ENCODE results near the gene CD14.
"Not testable (repeated sequence)": the region's sequence is repeated elsewhere in the genome, so short reads cannot be mapped to it uniquely, and the experiment has no call there.

The CD14 gene

GRCh38 chr5:140603734-140604133, 29.2 kb downstream of the CD14 start:
- no peak overlapping the region for H3K4me3 ChIP-seq (ENCODE audit: low read depth, low read length)
- ChIA-PET POLR2A (no interaction called here), CTCF (no interaction called here)
- TF ChIP-seq CTCF (IDR thresholded peaks at IDR 0.05; ENCODE audit: insufficient read depth, low read length, missing control alignments) = no peak
- no peak for DNase-seq (ENCODE audit: low read depth, low spot score)

- H3K4me3 ChIP-seq (ENCODE audit: low read depth, low read length); CTCF ChIA-PET; POLR2A ChIA-PET; DNase-seq (ENCODE audit: low read depth, low spot score): not testable (repeated sequence)
These were observed 29.6 kb downstream of the CD14 start for GRCh38 chr5:140603446-140603698.

GRCh38 chr5:140602147-140602546, 30.8 kb downstream of the CD14 start:
- CTCF ChIA-PET = no interaction called here
- no peak for DNase-seq (ENCODE audit: low read depth, low spot score)
- POLR2A ChIA-PET = no interaction called here
- no peak overlapping the region for H3K4me3 ChIP-seq (ENCODE audit: low read depth, low read length)
- no peak for TF ChIP-seq CTCF (IDR thresholded peaks at IDR 0.05; ENCODE audit: insufficient read depth, low read length, missing control alignments)

- DNase-seq (ENCODE audit: low read depth, low spot score) = no peak
- CTCF ChIA-PET = no interaction called here
- POLR2A ChIA-PET = interaction anchor here (0.7 kb wide), 1 partner anchor 10 kb away, joined by 3 read pairs; no protein-coding TSS in a partner anchor
- H3K4me3 ChIP-seq (ENCODE audit: low read depth, low read length) = no peak overlapping the region
- TF ChIP-seq CTCF (IDR thresholded peaks at IDR 0.05; ENCODE audit: insufficient read depth, low read length, missing control alignments) = no peak
These were observed 32.9 kb downstream of the CD14 start for GRCh38 chr5:140600096-140600495.

- CTCF ChIA-PET = no interaction called here
- no peak for TF ChIP-seq CTCF (IDR thresholded peaks at IDR 0.05; ENCODE audit: insufficient read depth, low read length, missing control alignments)
These were observed 34.1 kb downstream of the CD14 start for GRCh38 chr5:140598836-140599235.

GRCh38 chr5:140596321-140596741, 36.6 kb downstream of the CD14 start:
- DNase-seq (ENCODE audit: low read depth, low spot score) = no peak
- ChIA-PET CTCF (interaction anchor here (1.2 kb wide), 1 partner anchor 20 kb away, joined by 4 read pairs; no protein-coding TSS in a partner anchor), POLR2A (no interaction called here)
- no peak for TF ChIP-seq CTCF (IDR thresholded peaks at IDR 0.05; ENCODE audit: insufficient read depth, low read length, missing control alignments)
- no peak overlapping the region for H3K4me3 ChIP-seq (ENCODE audit: low read depth, low read length)

More at GRCh38 chr5:140598836-140599235, 34.1 kb downstream of the CD14 start:
- no peak overlapping the region for H3K4me3 ChIP-seq (ENCODE audit: low read depth, low read length)
- POLR2A ChIA-PET = no interaction called here
- DNase-seq (ENCODE audit: low read depth, low spot score) = no peak

- no peak overlapping the region for H3K4me3 ChIP-seq (ENCODE audit: low read depth, low read length)
- CTCF ChIA-PET = interaction anchor here (1.7 kb wide), 1 partner anchor 40 kb away, joined by 6 read pairs; no protein-coding TSS in a partner anchor
- no peak for TF ChIP-seq CTCF (IDR thresholded peaks at IDR 0.05; ENCODE audit: insufficient read depth, low read length, missing control alignments)
- POLR2A ChIA-PET = no interaction called here
- no peak for DNase-seq (ENCODE audit: low read depth, low spot score)
These were observed 37.3 kb downstream of the CD14 start for GRCh38 chr5:140595538-140596300.
